C4-2B (cell line): ENCODE measurements around the gene CD28.

Experiments
- CTCF ChIP-seq: fragments of 450-650 bp; conservative IDR thresholded peaks from 2 replicates; pipeline ENCODE4 v1.5.1; 2017; ENCODE audit warnings: mild to moderate bottlenecking
- ZFX ChIP-seq: fragments of 450-650 bp; IDR thresholded peaks from 2 replicates; pipeline ENCODE4 v1.6.1; 2017

DNA sequence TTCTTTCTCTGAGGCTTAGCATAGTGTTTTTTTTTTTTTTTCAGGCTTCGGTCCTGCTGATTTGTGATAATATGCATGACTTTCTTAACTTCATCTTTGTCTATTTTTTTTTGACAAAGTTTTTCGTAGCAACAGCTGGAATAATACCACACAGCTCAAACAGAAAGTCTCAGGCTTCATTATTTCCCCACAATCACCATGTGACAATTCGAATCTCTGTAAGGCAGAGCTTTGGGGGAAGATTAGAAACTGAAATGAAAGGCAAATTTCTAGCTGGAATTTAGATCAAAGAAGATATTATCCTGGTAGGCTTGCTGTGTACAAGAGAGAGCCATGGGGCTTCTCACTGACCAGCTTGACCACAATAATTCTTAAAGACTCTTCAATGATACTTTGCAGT is 12.2 kb upstream of the CD28 start:
- TF ChIP-seq CTCF: no peak
- TF ChIP-seq ZFX: no peak
